Measurements from ENCODE around the gene CLTB. TPM values are rescaled to one million over a fixed set of nuclear protein-coding genes. Genes with fewer than 3 reads are reported as not detected.
"Not testable (repeated sequence)": the region's sequence is repeated elsewhere in the genome, so short reads cannot be mapped to it uniquely, and the experiment has no call there.

Gene CLTB
- polyA plus RNA-seq, 1 donor, result 137 TPM

GRCh38 chr5:176447591-176447977 lies 31.2 kb upstream of the CLTB start:
- DNase-seq, result no peak
- WGBS (ENCODE audit: insufficient coverage, low lambda C conversion rate), result no CpG with 5 or more reads among the region's 34 CpGs
- H3K4me1 ChIP-seq (ENCODE audit: control insufficient read depth, insufficient read depth, low read length), result peaks cover 3% of the 10 kb centered on the region

GRCh38 chr5:176446884-176447590 lies 30.7 kb upstream of the CLTB start:
- no peaks in the 10 kb centered on the region for H3K27me3 ChIP-seq (ENCODE audit: control insufficient read depth, insufficient read depth, low read length)
- peak overlapping the region; percentile 91 for H3K4me3 ChIP-seq (ENCODE audit: low read length)
- H3K4me1 ChIP-seq (ENCODE audit: control insufficient read depth, insufficient read depth, low read length), result peaks cover 3% of the 10 kb centered on the region
- H3K27ac ChIP-seq (ENCODE audit: low read length), result peak overlapping the region; percentile 97
- H3K9me3 ChIP-seq (ENCODE audit: control insufficient read depth, low read depth, low read length), result no peaks in the 10 kb centered on the region
- H3K36me3 ChIP-seq (ENCODE audit: control insufficient read depth, insufficient read depth, low read length), result no peaks in the 10 kb centered on the region
- DNase-seq, result no peak
- WGBS (ENCODE audit: insufficient coverage, low lambda C conversion rate), result no CpG with 5 or more reads among the region's 27 CpGs

More at GRCh38 chr5:176447591-176447977, 31.2 kb upstream of the CLTB start:
- H3K36me3 ChIP-seq (ENCODE audit: control insufficient read depth, insufficient read depth, low read length), result peaks cover 3% of the 10 kb centered on the region
- peak overlapping the region; percentile 97 for H3K27ac ChIP-seq (ENCODE audit: low read length)
- no peaks in the 10 kb centered on the region for H3K27me3 ChIP-seq (ENCODE audit: control insufficient read depth, insufficient read depth, low read length)
- H3K4me3 ChIP-seq (ENCODE audit: low read length), result peak overlapping the region; percentile 91
- H3K9me3 ChIP-seq (ENCODE audit: control insufficient read depth, low read depth, low read length), result no peaks in the 10 kb centered on the region

- WGBS (ENCODE audit: insufficient coverage, low lambda C conversion rate), result 100% methylated on average over 3 of the region's 9 CpGs
Observed at GRCh38 chr5:176446028-176446665, 29.8 kb upstream of the CLTB start.

GRCh38 chr5:176444742-176445141 lies 28.4 kb upstream of the CLTB start:
- no CpG with 5 or more reads among the region's 5 CpGs for WGBS (ENCODE audit: insufficient coverage, low lambda C conversion rate)
- Histone ChIP-seq H3K27ac (ENCODE audit: low read length) (no peak overlapping the region), H3K9me3 (ENCODE audit: control insufficient read depth, low read depth, low read length) (no peaks in the 10 kb centered on the region), H3K4me1 (ENCODE audit: control insufficient read depth, insufficient read depth, low read length) (peaks cover 9% of the 10 kb centered on the region), H3K4me3 (ENCODE audit: low read length) (no peak overlapping the region), H3K36me3 (ENCODE audit: control insufficient read depth, insufficient read depth, low read length) (no peaks in the 10 kb centered on the region), H3K27me3 (ENCODE audit: control insufficient read depth, insufficient read depth, low read length) (peaks cover 3% of the 10 kb centered on the region)
- DNase-seq, result no peak

More at GRCh38 chr5:176446028-176446665, 29.8 kb upstream of the CLTB start:
- Histone ChIP-seq H3K4me1 (ENCODE audit: control insufficient read depth, insufficient read depth, low read length) (peaks cover 6% of the 10 kb centered on the region), H3K9me3 (ENCODE audit: control insufficient read depth, low read depth, low read length) (no peaks in the 10 kb centered on the region), H3K27ac (ENCODE audit: low read length) (peak overlapping the region; percentile 97), H3K27me3 (ENCODE audit: control insufficient read depth, insufficient read depth, low read length) (peaks cover 2% of the 10 kb centered on the region), H3K4me3 (ENCODE audit: low read length) (no peak overlapping the region), H3K36me3 (ENCODE audit: control insufficient read depth, insufficient read depth, low read length) (no peaks in the 10 kb centered on the region)
- peak in 1 of 2 donors; percentile 76 for DNase-seq

GRCh38 chr5:176442911-176443310 lies 26.6 kb upstream of the CLTB start:
- H3K27me3 ChIP-seq (ENCODE audit: control insufficient read depth, insufficient read depth, low read length); H3K36me3 ChIP-seq (ENCODE audit: control insufficient read depth, insufficient read depth, low read length); H3K4me1 ChIP-seq (ENCODE audit: control insufficient read depth, insufficient read depth, low read length); H3K9me3 ChIP-seq (ENCODE audit: control insufficient read depth, low read depth, low read length); DNase-seq; H3K4me3 ChIP-seq (ENCODE audit: low read length); H3K27ac ChIP-seq (ENCODE audit: low read length): not testable (repeated sequence)
- no CpG with 5 or more reads among the region's 4 CpGs for WGBS (ENCODE audit: insufficient coverage, low lambda C conversion rate)

GRCh38 chr5:176441921-176442323 lies 25.6 kb upstream of the CLTB start:
- Histone ChIP-seq H3K36me3 (ENCODE audit: control insufficient read depth, insufficient read depth, low read length) (no peaks in the 10 kb centered on the region), H3K27me3 (ENCODE audit: control insufficient read depth, insufficient read depth, low read length) (peaks cover 3% of the 10 kb centered on the region), H3K4me3 (ENCODE audit: low read length) (no peak overlapping the region), H3K27ac (ENCODE audit: low read length) (no peak overlapping the region), H3K4me1 (ENCODE audit: control insufficient read depth, insufficient read depth, low read length) (peaks cover 6% of the 10 kb centered on the region), H3K9me3 (ENCODE audit: control insufficient read depth, low read depth, low read length) (no peaks in the 10 kb centered on the region)
- no CpG with 5 or more reads among the region's 5 CpGs for WGBS (ENCODE audit: insufficient coverage, low lambda C conversion rate)
- peak in 1 of 2 donors; percentile 38 for DNase-seq

GRCh38 chr5:176440927-176441706 lies 24.8 kb upstream of the CLTB start:
- H3K36me3 ChIP-seq (ENCODE audit: control insufficient read depth, insufficient read depth, low read length), result no peaks in the 10 kb centered on the region
- H3K27ac ChIP-seq (ENCODE audit: low read length), result no peak overlapping the region
- no peaks in the 10 kb centered on the region for H3K9me3 ChIP-seq (ENCODE audit: control insufficient read depth, low read depth, low read length)
- peak in 1 of 2 donors; percentile 61 for DNase-seq
- H3K4me3 ChIP-seq (ENCODE audit: low read length), result no peak overlapping the region
- peaks cover 6% of the 10 kb centered on the region for H3K4me1 ChIP-seq (ENCODE audit: control insufficient read depth, insufficient read depth, low read length)
- 60% methylated on average over 1 of the region's 10 CpGs for WGBS (ENCODE audit: insufficient coverage, low lambda C conversion rate)
- peaks cover 3% of the 10 kb centered on the region for H3K27me3 ChIP-seq (ENCODE audit: control insufficient read depth, insufficient read depth, low read length)

GRCh38 chr5:176438959-176439757 lies 22.8 kb upstream of the CLTB start:
- no CpG with 5 or more reads among the region's 12 CpGs for WGBS (ENCODE audit: insufficient coverage, low lambda C conversion rate)
- no peak overlapping the region for H3K27ac ChIP-seq (ENCODE audit: low read length)
- peaks cover 6% of the 10 kb centered on the region for H3K4me1 ChIP-seq (ENCODE audit: control insufficient read depth, insufficient read depth, low read length)
- peaks cover 3% of the 10 kb centered on the region for H3K27me3 ChIP-seq (ENCODE audit: control insufficient read depth, insufficient read depth, low read length)
- DNase-seq, result no peak
- no peaks in the 10 kb centered on the region for H3K36me3 ChIP-seq (ENCODE audit: control insufficient read depth, insufficient read depth, low read length)
- H3K4me3 ChIP-seq (ENCODE audit: low read length), result no peak overlapping the region
- H3K9me3 ChIP-seq (ENCODE audit: control insufficient read depth, low read depth, low read length), result no peaks in the 10 kb centered on the region

- H3K4me3 ChIP-seq (ENCODE audit: low read length), result no peak overlapping the region
- H3K27ac ChIP-seq (ENCODE audit: low read length), result no peak overlapping the region
- no CpG with 5 or more reads among the region's 5 CpGs for WGBS (ENCODE audit: insufficient coverage, low lambda C conversion rate)
- H3K36me3 ChIP-seq (ENCODE audit: control insufficient read depth, insufficient read depth, low read length), result no peaks in the 10 kb centered on the region
- peaks cover 8% of the 10 kb centered on the region for H3K9me3 ChIP-seq (ENCODE audit: control insufficient read depth, low read depth, low read length)
- H3K27me3 ChIP-seq (ENCODE audit: control insufficient read depth, insufficient read depth, low read length), result peaks cover 3% of the 10 kb centered on the region
- DNase-seq, result no peak
- H3K4me1 ChIP-seq (ENCODE audit: control insufficient read depth, insufficient read depth, low read length), result peaks cover 6% of the 10 kb centered on the region
Observed at GRCh38 chr5:176436656-176437055, 20.3 kb upstream of the CLTB start.

- H3K4me3 ChIP-seq (ENCODE audit: low read length), result no peak overlapping the region
- peaks cover 8% of the 10 kb centered on the region for H3K9me3 ChIP-seq (ENCODE audit: control insufficient read depth, low read depth, low read length)
- H3K27ac ChIP-seq (ENCODE audit: low read length), result no peak overlapping the region
- WGBS (ENCODE audit: insufficient coverage, low lambda C conversion rate), result 100% methylated on average over 2 of the region's 5 CpGs
- DNase-seq, result no peak
- H3K4me1 ChIP-seq (ENCODE audit: control insufficient read depth, insufficient read depth, low read length), result peaks cover 5% of the 10 kb centered on the region
- H3K36me3 ChIP-seq (ENCODE audit: control insufficient read depth, insufficient read depth, low read length), result no peaks in the 10 kb centered on the region
- H3K27me3 ChIP-seq (ENCODE audit: control insufficient read depth, insufficient read depth, low read length), result no peaks in the 10 kb centered on the region
Observed at GRCh38 chr5:176432707-176433106, 16.4 kb upstream of the CLTB start.

Data from large intestine (tissue), 3 donors.